ENCODE data around the gene SH3GL2.

- TF ChIP-seq CTCF (IDR thresholded peaks at IDR 0.05) (no peak), POLR2A (IDR thresholded peaks at IDR 0.05) (no peak)
These were observed 36.0 kb downstream of the SH3GL2 start for GRCh38 chr9:17614903-17615302.
